ENCODE results near the gene KIR3DL3. TPM values are rescaled to one million over a fixed set of nuclear protein-coding genes. Genes with fewer than 3 reads are reported as not detected.

Gene KIR3DL3
- total RNA-seq, 4 donors from 2014 or later = not detected

- intact Hi-C loops (cut with DNase I; ENCODE audit: low total_unique reads) = no loop called here
- no peaks in the 10 kb centered on the region for H3K4me1 ChIP-seq
- H3K36me3 ChIP-seq = no peaks in the 10 kb centered on the region
- no peak for DNase-seq
- no peaks in the 10 kb centered on the region for H3K27me3 ChIP-seq
- no peak for TF ChIP-seq CTCF (IDR thresholded peaks at IDR 0.05)
- TF ChIP-seq POLR2A (IDR thresholded peaks at IDR 0.05) = no peak
- no peak overlapping the region for H3K4me3 ChIP-seq
- H3K27ac ChIP-seq = no peak overlapping the region
- no peaks in the 10 kb centered on the region for H3K9me3 ChIP-seq
Measured at GRCh38 chr19:54684527-54684926, 39.7 kb upstream of the KIR3DL3 start.

DNA sequence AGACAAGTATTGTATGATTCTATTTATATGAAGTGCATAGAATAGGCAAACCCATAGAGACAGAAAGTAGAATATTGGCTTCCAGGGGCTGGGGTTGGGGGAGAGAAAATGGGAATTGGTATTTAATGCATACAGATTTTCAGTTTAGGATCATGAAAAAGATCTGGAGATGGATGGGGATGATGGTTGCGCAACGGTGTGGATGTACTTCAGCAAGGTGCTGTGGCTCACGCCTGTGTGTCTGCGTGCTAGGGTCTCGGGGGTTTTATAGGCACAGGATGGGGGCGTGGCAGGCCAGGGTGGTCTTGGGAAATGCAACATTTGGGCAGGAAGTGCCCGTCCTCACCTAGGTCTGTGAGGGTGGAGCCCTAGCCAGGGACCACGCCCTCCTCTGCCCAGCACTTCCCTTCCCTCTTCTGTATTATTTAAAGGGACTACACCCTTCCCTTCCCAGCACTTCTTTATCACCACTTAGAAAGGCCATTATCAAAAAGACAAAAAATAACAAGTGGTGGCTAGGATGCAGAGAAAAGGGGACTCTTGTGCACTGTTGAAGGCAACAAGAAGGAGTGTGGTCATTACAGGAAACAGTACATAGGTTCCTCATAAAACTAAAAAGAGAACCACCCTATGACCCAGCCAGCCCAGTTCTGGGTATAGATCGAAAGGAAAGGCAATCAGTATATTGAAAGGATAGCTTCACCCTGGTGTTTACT lies 32.5 kb upstream of the KIR3DL3 start:
- DNase-seq = no peak
- no peaks in the 10 kb centered on the region for H3K36me3 ChIP-seq
- H3K4me3 ChIP-seq = no peak overlapping the region
- intact Hi-C loops (cut with DNase I; ENCODE audit: low total_unique reads) = no loop called here
- TF ChIP-seq POLR2A (IDR thresholded peaks at IDR 0.05) (no peak), CTCF (IDR thresholded peaks at IDR 0.05) (no peak)
- no peaks in the 10 kb centered on the region for H3K4me1 ChIP-seq
- H3K27ac ChIP-seq = no peak overlapping the region
- no peaks in the 10 kb centered on the region for H3K9me3 ChIP-seq
- no peaks in the 10 kb centered on the region for H3K27me3 ChIP-seq

- H3K27ac ChIP-seq = no peak overlapping the region
- H3K36me3 ChIP-seq = no peaks in the 10 kb centered on the region
- intact Hi-C loops (cut with DNase I; ENCODE audit: low total_unique reads) = no loop called here
- TF ChIP-seq POLR2A (IDR thresholded peaks at IDR 0.05) (no peak), CTCF (IDR thresholded peaks at IDR 0.05) (no peak)
- H3K9me3 ChIP-seq = no peaks in the 10 kb centered on the region
- no peak for DNase-seq
- H3K4me3 ChIP-seq = no peak overlapping the region
- H3K4me1 ChIP-seq = no peaks in the 10 kb centered on the region
- H3K27me3 ChIP-seq = no peaks in the 10 kb centered on the region
Measured at GRCh38 chr19:54692298-54692615, 32.0 kb upstream of the KIR3DL3 start.

- Histone ChIP-seq H3K27me3 (no peaks in the 10 kb centered on the region), H3K36me3 (no peaks in the 10 kb centered on the region), H3K4me1 (no peaks in the 10 kb centered on the region), H3K27ac (no peak overlapping the region), H3K4me3 (no peak overlapping the region), H3K9me3 (no peaks in the 10 kb centered on the region)
- no peak for TF ChIP-seq CTCF (IDR thresholded peaks at IDR 0.05)
- no peak for TF ChIP-seq POLR2A (IDR thresholded peaks at IDR 0.05)
- intact Hi-C loops (cut with DNase I; ENCODE audit: low total_unique reads) = no loop called here
- no peak for DNase-seq
Measured at GRCh38 chr19:54694648-54695047, 29.6 kb upstream of the KIR3DL3 start.

DNA sequence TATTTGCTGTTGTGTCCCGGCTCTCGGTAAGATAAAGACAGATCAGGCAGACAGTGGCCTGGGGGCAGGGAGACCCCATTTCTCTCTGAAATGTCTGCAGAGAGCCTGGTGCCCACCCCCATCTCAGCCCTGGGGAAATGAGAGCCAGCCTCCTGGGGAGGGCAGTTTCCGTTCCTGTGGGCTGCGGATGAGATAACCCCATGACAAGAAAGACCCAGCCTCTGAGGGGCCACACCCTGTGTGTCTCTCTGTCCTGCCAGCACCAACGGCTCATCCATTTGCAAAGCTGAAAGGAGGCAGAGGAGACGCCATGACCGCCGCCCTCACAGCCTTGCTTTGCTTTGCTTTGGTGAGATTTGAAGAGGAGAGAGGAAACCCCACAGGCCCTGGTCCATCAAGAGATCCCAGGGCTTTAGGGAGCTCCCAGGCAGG lies 28.1 kb upstream of the KIR3DL3 start:
- Histone ChIP-seq H3K9me3 (no peaks in the 10 kb centered on the region), H3K27ac (no peak overlapping the region), H3K36me3 (no peaks in the 10 kb centered on the region), H3K4me3 (no peak overlapping the region), H3K4me1 (no peaks in the 10 kb centered on the region), H3K27me3 (no peaks in the 10 kb centered on the region)
- intact Hi-C loops (cut with DNase I; ENCODE audit: low total_unique reads) = no loop called here
- no peak for DNase-seq
- TF ChIP-seq CTCF (IDR thresholded peaks at IDR 0.05) (no peak), POLR2A (IDR thresholded peaks at IDR 0.05) (no peak)
